ENCODE results near the gene SMTN.

SMTN gene

GRCh38 chr22:31080164-31080847, 812 bp upstream of the SMTN start:
- Histone ChIP-seq H3K27ac (ENCODE audit: low read depth, low read length, poor library complexity, severe bottlenecking) (no peak overlapping the region), H2AFZ (ENCODE audit: low read length) (no peak overlapping the region), H3K4me2 (ENCODE audit: low read length) (peak overlapping the region; percentile 94), H3K9ac (ENCODE audit: low read length) (peak overlapping the region; percentile 57), H3K4me1 (ENCODE audit: insufficient read depth, low read length, severe bottlenecking) (peaks cover 47% of the 10 kb centered on the region), H3F3A (ENCODE audit: insufficient read depth, low read length) (no peaks in the 10 kb centered on the region), H3K36me3 (ENCODE audit: insufficient read depth, low read length) (no peaks in the 10 kb centered on the region), H4K20me1 (ENCODE audit: insufficient read depth, low read length) (no peaks in the 10 kb centered on the region), H3K9me3 (ENCODE audit: low read length) (no peaks in the 10 kb centered on the region), H3K27me3 (ENCODE audit: insufficient read depth, low read length) (no peaks in the 10 kb centered on the region), H3K9me2 (ENCODE audit: low read depth, low read length) (no peaks in the 10 kb centered on the region), H3K4me3 (ENCODE audit: low read depth, low read length, poor library complexity, severe bottlenecking) (peak overlapping the region; percentile 68), H3K79me2 (ENCODE audit: insufficient read depth, low read length) (no peaks in the 10 kb centered on the region)
- TF ChIP-seq CTCF (IDR thresholded peaks at IDR 0.05; ENCODE audit: low read length) (no peak), EZH2 (IDR thresholded peaks at IDR 0.05; ENCODE audit: borderline replicate concordance, low read length) (no peak)

GRCh38 chr22:31081963-31082605, 966 bp downstream of the SMTN start:
- peaks cover 51% of the 10 kb centered on the region for H3K4me1 ChIP-seq (ENCODE audit: insufficient read depth, low read length, severe bottlenecking)
- no peak overlapping the region for H3K27ac ChIP-seq (ENCODE audit: low read depth, low read length, poor library complexity, severe bottlenecking)
- TF ChIP-seq CTCF (IDR thresholded peaks at IDR 0.05; ENCODE audit: low read length) (no peak), EZH2 (IDR thresholded peaks at IDR 0.05; ENCODE audit: borderline replicate concordance, low read length) (no peak)
- H3K4me2 ChIP-seq (ENCODE audit: low read length): peak overlapping the region; percentile 94
- no peak overlapping the region for H2AFZ ChIP-seq (ENCODE audit: low read length)
- no peaks in the 10 kb centered on the region for H3K9me2 ChIP-seq (ENCODE audit: low read depth, low read length)
- H3K9me3 ChIP-seq (ENCODE audit: low read length): no peaks in the 10 kb centered on the region
- no peaks in the 10 kb centered on the region for H3K79me2 ChIP-seq (ENCODE audit: insufficient read depth, low read length)
- H4K20me1 ChIP-seq (ENCODE audit: insufficient read depth, low read length): no peaks in the 10 kb centered on the region
- peak overlapping the region; percentile 57; the same call in 1 of the 2 replicates for H3K9ac ChIP-seq (ENCODE audit: low read length)
- H3K36me3 ChIP-seq (ENCODE audit: insufficient read depth, low read length): no peaks in the 10 kb centered on the region
- peak overlapping the region; percentile 68 for H3K4me3 ChIP-seq (ENCODE audit: low read depth, low read length, poor library complexity, severe bottlenecking)
- no peaks in the 10 kb centered on the region for H3F3A ChIP-seq (ENCODE audit: insufficient read depth, low read length)
- no peaks in the 10 kb centered on the region for H3K27me3 ChIP-seq (ENCODE audit: insufficient read depth, low read length)

GRCh38 chr22:31082606-31083376, 1.7 kb downstream of the SMTN start:
- Histone ChIP-seq H3K36me3 (ENCODE audit: insufficient read depth, low read length) (no peaks in the 10 kb centered on the region), H4K20me1 (ENCODE audit: insufficient read depth, low read length) (no peaks in the 10 kb centered on the region), H3K9me3 (ENCODE audit: low read length) (no peaks in the 10 kb centered on the region), H3K4me3 (ENCODE audit: low read depth, low read length, poor library complexity, severe bottlenecking) (peak overlapping the region; percentile 12), H3K27me3 (ENCODE audit: insufficient read depth, low read length) (no peaks in the 10 kb centered on the region), H3K27ac (ENCODE audit: low read depth, low read length, poor library complexity, severe bottlenecking) (peak overlapping the region; percentile 65), H3K9me2 (ENCODE audit: low read depth, low read length) (no peaks in the 10 kb centered on the region), H2AFZ (ENCODE audit: low read length) (no peak overlapping the region), H3F3A (ENCODE audit: insufficient read depth, low read length) (no peaks in the 10 kb centered on the region), H3K4me2 (ENCODE audit: low read length) (peak overlapping the region; percentile 94), H3K79me2 (ENCODE audit: insufficient read depth, low read length) (no peaks in the 10 kb centered on the region), H3K9ac (ENCODE audit: low read length) (no peak overlapping the region; the same call in 1 of the 2 replicates), H3K4me1 (ENCODE audit: insufficient read depth, low read length, severe bottlenecking) (peaks cover 51% of the 10 kb centered on the region)
- peak; percentile 67 for TF ChIP-seq CTCF (IDR thresholded peaks at IDR 0.05; ENCODE audit: low read length)
- TF ChIP-seq EZH2 (IDR thresholded peaks at IDR 0.05; ENCODE audit: borderline replicate concordance, low read length): no peak
